ENCODE measurements around the gene ERCC6.

- TF ChIP-seq POLR2A (IDR thresholded peaks at IDR 0.05; ENCODE audit: low read depth, low read length) (no peak), TAF1 (IDR thresholded peaks at IDR 0.05; ENCODE audit: low read depth, low read length) (no peak), PAX5 (IDR thresholded peaks at IDR 0.05; ENCODE audit: insufficient read depth, low read length, severe bottlenecking) (no peak), POLR2AphosphoS5 (IDR thresholded peaks at IDR 0.05; ENCODE audit: low read depth, low read length) (no peak)
These were observed 21.6 kb upstream of the ERCC6 start for GRCh38 chr10:49560526-49560925.

Measured in GM12891 (cell line).